ENCODE measurements around the gene PHF14. TPM values are rescaled to one million over a fixed set of nuclear protein-coding genes. Genes with fewer than 3 reads are reported as not detected.
"Not testable (repeated sequence)": the region's sequence is repeated elsewhere in the genome, so short reads cannot be mapped to it uniquely, and the experiment has no call there.

The PHF14 gene
- total and polyA plus RNA-seq, 2 donors (not counting 1 experiment from before 2014, with no cell fraction given), result 9.6 to 43.7 TPM

DNA sequence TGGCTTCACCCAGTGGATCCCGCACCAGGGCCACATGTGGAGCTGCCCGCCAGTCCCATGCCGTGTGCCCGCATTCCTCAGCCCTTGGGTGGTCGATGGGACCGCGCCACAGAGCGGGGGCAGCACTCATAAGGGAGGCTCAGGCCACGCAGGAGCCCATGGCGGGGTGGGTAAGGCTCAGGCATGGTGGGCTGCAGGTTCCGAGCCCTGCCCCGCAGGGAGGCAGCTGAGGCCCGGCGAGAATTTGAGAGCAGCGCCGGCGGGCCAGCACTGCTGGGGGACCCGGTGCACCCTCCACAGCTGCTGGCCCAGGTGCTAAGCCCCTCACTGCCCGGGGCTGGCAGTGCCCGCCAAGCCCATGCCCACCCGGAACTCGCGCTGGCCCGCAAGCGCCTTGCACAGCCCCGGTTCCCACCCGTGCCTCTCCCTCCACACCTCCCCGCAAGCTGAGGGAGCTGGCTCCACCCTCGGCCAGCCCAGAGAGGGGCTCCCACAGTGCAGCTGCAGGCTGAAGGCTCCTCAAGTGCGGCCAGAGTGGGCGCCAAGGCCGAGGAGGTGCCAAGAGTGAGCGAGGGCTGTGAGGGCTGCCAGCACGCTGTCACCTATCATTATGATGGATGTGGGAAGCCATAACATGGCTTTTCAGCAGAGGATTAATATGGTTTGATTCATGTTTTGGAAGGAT lies 22.0 kb downstream of the PHF14 start:
- CTCF ChIA-PET; H2AFZ ChIP-seq (ENCODE audit: insufficient read depth, low read depth, low read length, poor library complexity, severe bottlenecking); H3K27ac ChIP-seq (ENCODE audit: low read length in 2 of 2); H3K4me3 ChIP-seq (ENCODE audit: control extremely low read depth in 1 of 5, extremely low read depth in 1 of 5, insufficient read depth in 1 of 5, low read depth in 2 of 5, low read length in 4 of 5); DNase-seq; H3K4me1 ChIP-seq (ENCODE audit: control insufficient read depth in 2 of 2, insufficient read depth in 2 of 2, low read length in 2 of 2); H3K27me3 Mint-ChIP-seq; H3K4me3 Mint-ChIP-seq; intact Hi-C loops (cut with micrococcal nuclease); ATAC-seq (ENCODE audit: low read depth); H4K20me1 ChIP-seq (ENCODE audit: control insufficient read depth, insufficient read depth, low read length, poor library complexity, severe bottlenecking); H3K9ac ChIP-seq (ENCODE audit: low read length); H3K9me3 Mint-ChIP-seq (ENCODE audit: insufficient read depth); H3K36me3 ChIP-seq (replicated peaks in 1 of 2; ENCODE audit: control extremely low read depth in 1 of 2, control insufficient read depth in 1 of 2, extremely low read depth in 1 of 2, insufficient read depth in 2 of 2, low read length in 1 of 2); H3K27me3 ChIP-seq (replicated peaks in 1 of 4; ENCODE audit: control extremely low read depth in 1 of 4, control insufficient read depth in 3 of 4, insufficient read depth in 4 of 4, low read length in 3 of 4); H3K27ac Mint-ChIP-seq; H3K4me2 ChIP-seq (replicated peaks; ENCODE audit: low read depth, low read length, poor library complexity, severe bottlenecking): not testable (repeated sequence)
- peaks cover 26% of the 10 kb centered on the region for H3K4me1 Mint-ChIP-seq
- Histone ChIP-seq H3K9me3 (ENCODE audit: control extremely low read depth in 1 of 3, control insufficient read depth in 2 of 3, insufficient read depth in 1 of 3, low read length in 2 of 3) (peaks cover 0 to 11% (median 0%) of the 10 kb centered on the region in 3 donors), H3K79me2 (ENCODE audit: control insufficient read depth, insufficient read depth, low read length) (peaks cover 43% of the 10 kb centered on the region)
- POLR2A ChIA-PET, result interaction anchor here (0.6 kb wide), 1 partner anchor 52 kb away, joined by 4 read pairs; no protein-coding TSS in a partner anchor
- WGBS (ENCODE audit: insufficient coverage), result over 99% methylated on average over 34 of the region's 34 CpGs

- Mint-ChIP-seq H3K9me3 (ENCODE audit: insufficient read depth) (no peaks in the 10 kb centered on the region), H3K27ac (peak overlapping the region; percentile 2), H3K27me3 (no peaks in the 10 kb centered on the region), H3K4me3 (no peak overlapping the region), H3K4me1 (peaks cover 30% of the 10 kb centered on the region)
- POLR2A ChIA-PET, result no interaction called here
- 80% methylated on average over 2 of the region's 4 CpGs for WGBS (ENCODE audit: insufficient coverage)
- ATAC-seq (ENCODE audit: low read depth) (peak; percentile 21), DNase-seq (no peak)
- H3K9ac ChIP-seq (ENCODE audit: low read length), result no peak overlapping the region
- no peaks in the 10 kb centered on the region for H3K27me3 ChIP-seq (replicated peaks in 1 of 4; ENCODE audit: control extremely low read depth in 1 of 4, control insufficient read depth in 3 of 4, insufficient read depth in 4 of 4, low read length in 3 of 4)
- H3K9me3 ChIP-seq (ENCODE audit: control extremely low read depth in 1 of 3, control insufficient read depth in 2 of 3, insufficient read depth in 1 of 3, low read length in 2 of 3), result peaks cover 0 to 7% (median 0%) of the 10 kb centered on the region in 3 donors
- H3K4me2 ChIP-seq (replicated peaks; ENCODE audit: low read depth, low read length, poor library complexity, severe bottlenecking), result no peak overlapping the region
- H3K36me3 ChIP-seq (replicated peaks in 1 of 2; ENCODE audit: control extremely low read depth in 1 of 2, control insufficient read depth in 1 of 2, extremely low read depth in 1 of 2, insufficient read depth in 2 of 2, low read length in 1 of 2), result peaks cover 1 to 7% of the 10 kb centered on the region in 2 experiments
- TF ChIP-seq EZH2 (IDR thresholded peaks at IDR 0.05; ENCODE audit: borderline replicate concordance, insufficient read depth, low read depth, low read length, poor library complexity, severe bottlenecking), result no peak
- TF ChIP-seq, protein P1, sequence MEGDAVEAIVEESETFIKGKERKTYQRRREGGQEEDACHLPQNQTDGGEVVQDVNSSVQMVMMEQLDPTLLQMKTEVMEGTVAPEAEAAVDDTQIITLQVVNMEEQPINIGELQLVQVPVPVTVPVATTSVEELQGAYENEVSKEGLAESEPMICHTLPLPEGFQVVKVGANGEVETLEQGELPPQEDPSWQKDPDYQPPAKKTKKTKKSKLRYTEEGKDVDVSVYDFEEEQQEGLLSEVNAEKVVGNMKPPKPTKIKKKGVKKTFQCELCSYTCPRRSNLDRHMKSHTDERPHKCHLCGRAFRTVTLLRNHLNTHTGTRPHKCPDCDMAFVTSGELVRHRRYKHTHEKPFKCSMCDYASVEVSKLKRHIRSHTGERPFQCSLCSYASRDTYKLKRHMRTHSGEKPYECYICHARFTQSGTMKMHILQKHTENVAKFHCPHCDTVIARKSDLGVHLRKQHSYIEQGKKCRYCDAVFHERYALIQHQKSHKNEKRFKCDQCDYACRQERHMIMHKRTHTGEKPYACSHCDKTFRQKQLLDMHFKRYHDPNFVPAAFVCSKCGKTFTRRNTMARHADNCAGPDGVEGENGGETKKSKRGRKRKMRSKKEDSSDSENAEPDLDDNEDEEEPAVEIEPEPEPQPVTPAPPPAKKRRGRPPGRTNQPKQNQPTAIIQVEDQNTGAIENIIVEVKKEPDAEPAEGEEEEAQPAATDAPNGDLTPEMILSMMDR (IDR thresholded peaks at IDR 0.05), result no peak
- CTCF ChIA-PET, result interaction anchor here (1.2 kb wide), 1 partner anchor 58 kb away, joined by 3 read pairs; no protein-coding TSS in a partner anchor
- peaks cover 53% of the 10 kb centered on the region for H3K79me2 ChIP-seq (ENCODE audit: control insufficient read depth, insufficient read depth, low read length)
- H4K20me1 ChIP-seq (ENCODE audit: control insufficient read depth, insufficient read depth, low read length, poor library complexity, severe bottlenecking), result peaks cover 10% of the 10 kb centered on the region
- no peak overlapping the region for H3K27ac ChIP-seq (ENCODE audit: low read length in 2 of 2)
- no peak overlapping the region for H3K4me3 ChIP-seq (ENCODE audit: control extremely low read depth in 1 of 5, extremely low read depth in 1 of 5, insufficient read depth in 1 of 5, low read depth in 2 of 5, low read length in 4 of 5)
- intact Hi-C loops (cut with micrococcal nuclease), result no loop called here
- H2AFZ ChIP-seq (ENCODE audit: insufficient read depth, low read depth, low read length, poor library complexity, severe bottlenecking), result no peak overlapping the region
- H3K4me1 ChIP-seq (ENCODE audit: control insufficient read depth in 2 of 2, insufficient read depth in 2 of 2, low read length in 2 of 2), result no peaks in the 10 kb centered on the region
These were observed 25.5 kb downstream of the PHF14 start for GRCh38 chr7:10998996-10999757.
